ENCODE data around the gene CDKAL1. TPM values are rescaled to one million over a fixed set of nuclear protein-coding genes. Genes with fewer than 3 reads are reported as not detected.

Gene CDKAL1
- total RNA-seq, 1 donor from 2014 or later = 39.6 TPM

- Mint-ChIP-seq H3K9me3 (no peaks in the 10 kb centered on the region), H3K27me3 (ENCODE audit: insufficient read depth, low read depth) (no peaks in the 10 kb centered on the region), H3K36me3 (peaks cover 3% of the 10 kb centered on the region), H3K27ac (no peak overlapping the region), H3K4me1 (no peaks in the 10 kb centered on the region), H3K4me3 (no peak overlapping the region)
- no peaks in the 10 kb centered on the region for H3K79me2 ChIP-seq (ENCODE audit: low read depth)
- TF ChIP-seq, protein P1, sequence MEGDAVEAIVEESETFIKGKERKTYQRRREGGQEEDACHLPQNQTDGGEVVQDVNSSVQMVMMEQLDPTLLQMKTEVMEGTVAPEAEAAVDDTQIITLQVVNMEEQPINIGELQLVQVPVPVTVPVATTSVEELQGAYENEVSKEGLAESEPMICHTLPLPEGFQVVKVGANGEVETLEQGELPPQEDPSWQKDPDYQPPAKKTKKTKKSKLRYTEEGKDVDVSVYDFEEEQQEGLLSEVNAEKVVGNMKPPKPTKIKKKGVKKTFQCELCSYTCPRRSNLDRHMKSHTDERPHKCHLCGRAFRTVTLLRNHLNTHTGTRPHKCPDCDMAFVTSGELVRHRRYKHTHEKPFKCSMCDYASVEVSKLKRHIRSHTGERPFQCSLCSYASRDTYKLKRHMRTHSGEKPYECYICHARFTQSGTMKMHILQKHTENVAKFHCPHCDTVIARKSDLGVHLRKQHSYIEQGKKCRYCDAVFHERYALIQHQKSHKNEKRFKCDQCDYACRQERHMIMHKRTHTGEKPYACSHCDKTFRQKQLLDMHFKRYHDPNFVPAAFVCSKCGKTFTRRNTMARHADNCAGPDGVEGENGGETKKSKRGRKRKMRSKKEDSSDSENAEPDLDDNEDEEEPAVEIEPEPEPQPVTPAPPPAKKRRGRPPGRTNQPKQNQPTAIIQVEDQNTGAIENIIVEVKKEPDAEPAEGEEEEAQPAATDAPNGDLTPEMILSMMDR (IDR thresholded peaks at IDR 0.05) = no peak
- TF ChIP-seq EZH2 (IDR thresholded peaks at IDR 0.05) (no peak), EZH2phosphoT487 (IDR thresholded peaks at IDR 0.05) (no peak)
- H3K9ac ChIP-seq = no peak overlapping the region
- DNase-seq (ENCODE audit: low spot score) = no peak
- no peaks in the 10 kb centered on the region for H3K9me3 ChIP-seq (ENCODE audit: low read depth)
- no peak overlapping the region for H3K4me2 ChIP-seq
- H3K27ac ChIP-seq = no peak overlapping the region
- no peak overlapping the region for H3K4me3 ChIP-seq
- no peaks in the 10 kb centered on the region for H3F3A ChIP-seq (ENCODE audit: low read depth)
- H3K36me3 ChIP-seq = no peaks in the 10 kb centered on the region
- no peaks in the 10 kb centered on the region for H4K20me1 ChIP-seq (ENCODE audit: low read depth)
- no peaks in the 10 kb centered on the region for H3K27me3 ChIP-seq
- H3K4me1 ChIP-seq = peaks cover 9% of the 10 kb centered on the region
- no peak overlapping the region for H2AFZ ChIP-seq (replicated peaks)
These were observed 46.8 kb downstream of the CDKAL1 start for GRCh38 chr6:20581070-20581469.

DNA sequence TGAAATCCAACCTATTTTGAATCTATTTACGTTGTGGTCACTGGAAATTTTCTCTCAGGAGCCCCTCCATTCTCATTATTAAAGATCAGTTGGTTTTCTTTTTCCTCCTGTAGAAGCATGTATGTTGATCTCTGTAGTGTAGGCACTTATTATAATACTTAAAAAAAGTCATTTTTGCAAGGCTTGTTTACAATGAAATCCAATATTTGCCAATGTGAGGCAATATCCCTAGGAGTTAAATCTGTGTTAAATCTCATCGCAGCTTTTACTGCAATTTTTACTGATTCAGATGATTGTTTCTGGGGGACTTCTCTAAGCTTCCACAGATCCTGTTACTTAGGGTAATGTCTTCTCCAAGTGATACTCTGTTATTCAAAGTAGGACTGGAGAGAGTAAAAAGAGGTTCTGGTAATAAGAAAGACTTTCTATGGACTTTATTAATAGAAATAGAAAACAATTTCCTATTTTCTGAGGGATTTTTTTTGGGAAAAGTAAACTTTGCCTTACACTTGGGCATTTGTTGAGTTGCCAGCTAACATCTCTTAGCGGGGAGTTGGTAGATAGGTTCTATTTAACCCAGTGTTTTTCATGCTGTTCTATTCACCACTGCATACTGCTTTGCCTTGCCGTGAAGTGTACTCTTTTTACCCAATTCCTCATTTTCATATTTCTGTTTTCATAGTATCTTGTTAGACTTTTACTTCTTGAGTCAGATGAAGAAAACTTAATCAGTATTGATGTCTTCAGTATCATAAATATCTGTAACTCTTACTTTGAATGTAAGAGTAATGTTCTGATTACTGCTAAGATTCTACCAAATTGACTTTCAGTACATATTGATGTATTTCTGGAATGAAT, 48.6 kb downstream of the CDKAL1 start:
- no peak overlapping the region for H3K27ac ChIP-seq
- no peaks in the 10 kb centered on the region for H3F3A ChIP-seq (ENCODE audit: low read depth)
- Mint-ChIP-seq H3K9me3 (no peaks in the 10 kb centered on the region), H3K36me3 (peaks cover 1% of the 10 kb centered on the region), H3K27ac (no peak overlapping the region), H3K4me1 (no peaks in the 10 kb centered on the region), H3K27me3 (ENCODE audit: insufficient read depth, low read depth) (no peaks in the 10 kb centered on the region), H3K4me3 (no peak overlapping the region)
- no peak for DNase-seq (ENCODE audit: low spot score)
- H3K9ac ChIP-seq = no peak overlapping the region
- peaks cover 9% of the 10 kb centered on the region for H3K4me1 ChIP-seq
- H4K20me1 ChIP-seq (ENCODE audit: low read depth) = no peaks in the 10 kb centered on the region
- no peaks in the 10 kb centered on the region for H3K79me2 ChIP-seq (ENCODE audit: low read depth)
- TF ChIP-seq EZH2 (IDR thresholded peaks at IDR 0.05) (no peak), EZH2phosphoT487 (IDR thresholded peaks at IDR 0.05) (no peak)
- no peaks in the 10 kb centered on the region for H3K36me3 ChIP-seq
- no peaks in the 10 kb centered on the region for H3K9me3 ChIP-seq (ENCODE audit: low read depth)
- no peak overlapping the region for H3K4me3 ChIP-seq
- H2AFZ ChIP-seq (replicated peaks) = no peak overlapping the region
- no peaks in the 10 kb centered on the region for H3K27me3 ChIP-seq
- H3K4me2 ChIP-seq = no peak overlapping the region

DNA sequence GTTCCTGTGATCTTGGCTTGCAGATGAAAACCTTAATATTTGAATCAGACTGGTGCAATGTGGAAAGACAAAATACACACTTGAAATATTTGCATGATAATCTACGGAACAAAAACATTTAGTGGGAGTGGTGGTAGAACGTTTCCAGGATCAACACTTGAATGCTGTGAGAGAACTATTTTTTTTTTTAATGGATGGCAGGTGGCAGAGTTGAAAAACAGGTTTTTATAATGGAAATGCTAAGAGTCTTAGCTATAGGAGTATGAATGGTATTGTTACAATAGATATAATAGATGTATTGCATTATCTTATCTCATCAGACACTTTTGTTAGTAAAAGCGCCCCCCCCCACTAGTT, 49.2 kb downstream of the CDKAL1 start:
- no peak overlapping the region for H3K4me3 Mint-ChIP-seq
- H3K36me3 ChIP-seq = no peaks in the 10 kb centered on the region
- no peak for DNase-seq (ENCODE audit: low spot score)
- no peaks in the 10 kb centered on the region for H3K27me3 Mint-ChIP-seq (ENCODE audit: insufficient read depth, low read depth)
- no peaks in the 10 kb centered on the region for H3K79me2 ChIP-seq (ENCODE audit: low read depth)
- no peaks in the 10 kb centered on the region for H4K20me1 ChIP-seq (ENCODE audit: low read depth)
- no peak overlapping the region for H3K27ac ChIP-seq
- no peak overlapping the region for H2AFZ ChIP-seq (replicated peaks)
- no peak overlapping the region for H3K9ac ChIP-seq
- no peaks in the 10 kb centered on the region for H3F3A ChIP-seq (ENCODE audit: low read depth)
- H3K9me3 ChIP-seq (ENCODE audit: low read depth) = no peaks in the 10 kb centered on the region
- H3K27me3 ChIP-seq = no peaks in the 10 kb centered on the region
- no peak overlapping the region for H3K4me3 ChIP-seq
- TF ChIP-seq, protein P1 (IDR thresholded peaks at IDR 0.05) = no peak
- no peak for TF ChIP-seq EZH2phosphoT487 (IDR thresholded peaks at IDR 0.05)
- TF ChIP-seq EZH2 (IDR thresholded peaks at IDR 0.05) = no peak
- H3K27ac Mint-ChIP-seq = no peak overlapping the region
- H3K4me2 ChIP-seq = no peak overlapping the region
- peaks cover 1% of the 10 kb centered on the region for H3K36me3 Mint-ChIP-seq
- H3K9me3 Mint-ChIP-seq = no peaks in the 10 kb centered on the region
- H3K4me1 ChIP-seq = peaks cover 9% of the 10 kb centered on the region
- H3K4me1 Mint-ChIP-seq = no peaks in the 10 kb centered on the region

GRCh38 chr6:20584100-20584731, 50.0 kb downstream of the CDKAL1 start:
- no peaks in the 10 kb centered on the region for H4K20me1 ChIP-seq (ENCODE audit: low read depth)
- no peaks in the 10 kb centered on the region for H3K9me3 ChIP-seq (ENCODE audit: low read depth)
- H3K27me3 ChIP-seq = no peaks in the 10 kb centered on the region
- H3K79me2 ChIP-seq (ENCODE audit: low read depth) = no peaks in the 10 kb centered on the region
- Mint-ChIP-seq H3K4me1 (no peaks in the 10 kb centered on the region), H3K4me3 (no peak overlapping the region), H3K36me3 (no peaks in the 10 kb centered on the region), H3K27me3 (ENCODE audit: insufficient read depth, low read depth) (no peaks in the 10 kb centered on the region), H3K27ac (no peak overlapping the region), H3K9me3 (no peaks in the 10 kb centered on the region)
- peaks cover 9% of the 10 kb centered on the region for H3K4me1 ChIP-seq
- no peak overlapping the region for H2AFZ ChIP-seq (replicated peaks)
- no peak overlapping the region for H3K4me3 ChIP-seq
- TF ChIP-seq, protein P1 (IDR thresholded peaks at IDR 0.05) = no peak
- TF ChIP-seq EZH2 (IDR thresholded peaks at IDR 0.05) (no peak), EZH2phosphoT487 (IDR thresholded peaks at IDR 0.05) (no peak)
- H3K27ac ChIP-seq = no peak overlapping the region
- H3K9ac ChIP-seq = no peak overlapping the region
- DNase-seq (ENCODE audit: low spot score) = no peak
- no peaks in the 10 kb centered on the region for H3F3A ChIP-seq (ENCODE audit: low read depth)
- no peak overlapping the region for H3K4me2 ChIP-seq
- H3K36me3 ChIP-seq = no peaks in the 10 kb centered on the region

Measured in neural progenitor cell (in vitro differentiated cells).